ENCODE data around the gene BMPR1B. TPM values are rescaled to one million over a fixed set of nuclear protein-coding genes. Genes with fewer than 3 reads are reported as not detected.

The BMPR1B gene
- total RNA-seq, 1 experiment from 2014 or later = 0.35 TPM

GRCh38 chr4:95193391-95194224, 435.9 kb downstream of the BMPR1B start:
- no peak overlapping the region for H2BK5ac ChIP-seq (ENCODE audit: insufficient read length, low read length)
- H3K79me1 ChIP-seq (ENCODE audit: insufficient read depth, low read depth, low read length, poor library complexity, severe bottlenecking) = no peaks in the 10 kb centered on the region
- no peaks in the 10 kb centered on the region for H3K4me1 ChIP-seq (ENCODE audit: insufficient read depth, low read length)
- no peak overlapping the region for H2AFZ ChIP-seq (ENCODE audit: low read length)
- no peak overlapping the region for H2BK12ac ChIP-seq (ENCODE audit: insufficient read length, low read depth, low read length)
- H3K36me3 Mint-ChIP-seq (ENCODE audit: insufficient read depth in 1 of 3, low read depth in 3 of 3) = peaks cover 0 to 1% (median 0%) of the 10 kb centered on the region in 3 experiments; a peak in 1 of 7 replicates
- H3K4ac ChIP-seq (ENCODE audit: low read depth, low read length) = no peak overlapping the region
- no peak overlapping the region for H3K4me3 Mint-ChIP-seq
- H3K4me2 ChIP-seq (ENCODE audit: insufficient read depth, insufficient read length, low read length) = no peak overlapping the region
- H2BK20ac ChIP-seq (ENCODE audit: low read depth, low read length, poor library complexity, severe bottlenecking) = no peak overlapping the region
- H3K56ac ChIP-seq (ENCODE audit: insufficient read length, low read depth, low read length) = no peak overlapping the region
- TF ChIP-seq CTCF (conservative IDR thresholded peaks at IDR 0.05) = no peak
- no peaks in the 10 kb centered on the region for H3K79me2 ChIP-seq (ENCODE audit: insufficient read depth, low read length)
- DNase-seq = no peak
- H3K27me3 ChIP-seq (ENCODE audit: insufficient read depth, low read length) = no peaks in the 10 kb centered on the region
- no peak overlapping the region for H3K23ac ChIP-seq (ENCODE audit: insufficient read length, low read depth, low read length)
- H3K9me3 Mint-ChIP-seq = no peaks in the 10 kb centered on the region
- H3K4me1 Mint-ChIP-seq = peaks cover 0 to 3% of the 10 kb centered on the region in 2 experiments; a peak in 1 of 4 replicates
- H2AK5ac ChIP-seq (ENCODE audit: insufficient read length, low read length) = no peak overlapping the region
- no peak overlapping the region for H3K18ac ChIP-seq (ENCODE audit: insufficient read length, low read depth, low read length)
- no CpG with 5 or more reads among the region's 22 CpGs for WGBS (ENCODE audit: extremely low coverage, insufficient read length, low lambda C conversion rate)
- H3K9me3 ChIP-seq (ENCODE audit: control insufficient read depth, low read depth, low read length) = no peaks in the 10 kb centered on the region
- no peak overlapping the region for H4K91ac ChIP-seq (ENCODE audit: insufficient read length, low read depth, low read length)
- H3K27me3 Mint-ChIP-seq (ENCODE audit: low read depth) = peaks cover 7% of the 10 kb centered on the region
- no peak overlapping the region for H3K27ac Mint-ChIP-seq
- no peak overlapping the region for H3T11ph ChIP-seq (ENCODE audit: low read length)
- no peak overlapping the region for H2BK120ac ChIP-seq (ENCODE audit: low read depth, low read length, poor library complexity, severe bottlenecking)
- H2BK15ac ChIP-seq (ENCODE audit: low read depth, low read length) = no peak overlapping the region
- no peak overlapping the region for H4K5ac ChIP-seq (ENCODE audit: insufficient read length, low read depth, low read length)
- no peak overlapping the region for H3K9ac ChIP-seq (ENCODE audit: extremely low read depth, insufficient read length, low read length)
- H4K20me1 ChIP-seq (ENCODE audit: control insufficient read depth, insufficient read depth, insufficient read length) = no peaks in the 10 kb centered on the region
- H3K27ac ChIP-seq (ENCODE audit: insufficient read length, low read depth, low read length) = no peak overlapping the region
- H4K8ac ChIP-seq (replicated peaks; ENCODE audit: insufficient read length, low read depth, low read length) = no peak overlapping the region
- H3K14ac ChIP-seq (ENCODE audit: insufficient read depth, low read length) = no peak overlapping the region
- H3K23me2 ChIP-seq (ENCODE audit: insufficient read length, low read depth, low read length, poor library complexity, severe bottlenecking) = no peaks in the 10 kb centered on the region

All from H9 (cell line).